HepG2 (cell line): ENCODE data around the gene TSTD2. TPM values are rescaled to one million over a fixed set of nuclear protein-coding genes. Genes with fewer than 3 reads are reported as not detected.

ENCODE experiments used
- ARID2 ChIP-seq: sonication (generic); formaldehyde crosslinking; IDR thresholded peaks from 2 replicates; pipeline ENCODE4 v1.8.1; 2022; ENCODE audit warnings: mild to moderate bottlenecking, missing genetic modification reagents, borderline replicate concordance
- CEBPG ChIP-seq: IDR thresholded peaks from 2 replicates; pipeline ENCODE4 v1.6.1; 2016
- CHD4 ChIP-seq: fragments of 200-600 bp; sonication (generic); IDR thresholded peaks from 2 replicates; pipeline ENCODE4 v1.7.0; 2017; ENCODE audit warnings: mild to moderate bottlenecking, low read length, borderline replicate concordance
- CREB3 ChIP-seq: sonication (generic); formaldehyde crosslinking; IDR thresholded peaks from 2 replicates; pipeline ENCODE4 v1.5.0; 2020; ENCODE audit warnings: missing genetic modification reagents
- ELF4 ChIP-seq: sonication (generic); formaldehyde crosslinking; IDR thresholded peaks from 2 replicates; pipeline ENCODE4 v1.5.0; 2020; ENCODE audit warnings: missing genetic modification reagents, mild to moderate bottlenecking, moderate library complexity, borderline replicate concordance
- HBP1 ChIP-seq: IDR thresholded peaks from 2 replicates; pipeline ENCODE4 v1.6.1; 2016; ENCODE audit warnings: low read depth, control low read depth
- HIC2 ChIP-seq: sonication (generic); formaldehyde crosslinking; IDR thresholded peaks from 2 replicates; pipeline ENCODE4 v1.9.0; 2022; ENCODE audit warnings: low read depth, missing genetic modification reagents
- JUN ChIP-seq: sonication (generic); formaldehyde crosslinking; IDR thresholded peaks from 2 replicates; pipeline ENCODE4 v1.4.0; 2020; ENCODE audit warnings: mild to moderate bottlenecking, missing genetic modification reagents
- KDM4B ChIP-seq: sonication (generic); formaldehyde crosslinking; IDR thresholded peaks from 2 replicates; pipeline ENCODE4 v1.4.0; 2020; ENCODE audit warnings: missing genetic modification reagents
- LBX2 ChIP-seq: sonication (generic); formaldehyde crosslinking; IDR thresholded peaks from 2 replicates; pipeline ENCODE4 v1.5.0; 2020; ENCODE audit warnings: missing genetic modification reagents, mild to moderate bottlenecking, borderline replicate concordance
- MED13 ChIP-seq: sonication (generic); formaldehyde crosslinking; IDR thresholded peaks from 2 replicates; pipeline ENCODE4 v1.5.0; 2020; ENCODE audit warnings: missing genetic modification reagents
- MEIS1 ChIP-seq: sonication (generic); formaldehyde crosslinking; IDR thresholded peaks from 2 replicates; pipeline ENCODE4 v1.9.0; 2021; ENCODE audit warnings: mild to moderate bottlenecking, missing genetic modification reagents, moderate library complexity, borderline replicate concordance
- MLX ChIP-seq: IDR thresholded peaks from 2 replicates; pipeline ENCODE4 v1.6.1; 2016
- NPAS2 ChIP-seq: sonication (generic); formaldehyde crosslinking; IDR thresholded peaks from 2 replicates; pipeline ENCODE4 v1.8.0; 2022; ENCODE audit warnings: mild to moderate bottlenecking, missing genetic modification reagents, borderline replicate concordance
- TRIM24 ChIP-seq: sonication (generic); formaldehyde crosslinking; IDR thresholded peaks from 2 replicates; pipeline ENCODE4 v1.8.0; 2022; ENCODE audit warnings: mild to moderate bottlenecking, missing genetic modification reagents
- ZNF292 ChIP-seq: sonication (generic); formaldehyde crosslinking; IDR thresholded peaks from 2 replicates; pipeline ENCODE4 v1.8.1; 2022; ENCODE audit warnings: mild to moderate bottlenecking, low read depth, missing genetic modification reagents, borderline replicate concordance
- ZNF350 ChIP-seq: sonication (generic); formaldehyde crosslinking; IDR thresholded peaks from 2 replicates; pipeline ENCODE4 v1.4.0; 2020; ENCODE audit warnings: mild to moderate bottlenecking, low read depth, missing genetic modification reagents, borderline replicate concordance
- ZNF382 ChIP-seq: sonication (generic); formaldehyde crosslinking; IDR thresholded peaks from 2 replicates; pipeline ENCODE4 v1.5.0; 2020; ENCODE audit warnings: missing genetic modification reagents, mild to moderate bottlenecking, borderline replicate concordance
- ZNF432 ChIP-seq: sonication (generic); formaldehyde crosslinking; IDR thresholded peaks from 2 replicates; pipeline ENCODE4 v1.5.0; 2020; ENCODE audit warnings: missing genetic modification reagents, mild to moderate bottlenecking, borderline replicate concordance
- ZNF615 ChIP-seq: sonication (generic); formaldehyde crosslinking; IDR thresholded peaks from 2 replicates; pipeline ENCODE4 v1.5.0; 2020; ENCODE audit warnings: mild to moderate bottlenecking, missing genetic modification reagents, borderline replicate concordance
- ZNF749 ChIP-seq: sonication (generic); formaldehyde crosslinking; IDR thresholded peaks from 2 replicates; pipeline ENCODE4 v1.8.0; 2022; ENCODE audit warnings: mild to moderate bottlenecking, missing genetic modification reagents, moderate library complexity, borderline replicate concordance
- ZNF788 ChIP-seq: sonication (generic); formaldehyde crosslinking; IDR thresholded peaks from 2 replicates; pipeline ENCODE4 v1.5.0; 2020; ENCODE audit warnings: mild to moderate bottlenecking, missing genetic modification reagents, borderline replicate concordance
- ZNF792 ChIP-seq: IDR thresholded peaks from 2 replicates; pipeline ENCODE4 v1.6.1; 2016
- ZNF841 ChIP-seq: sonication (generic); formaldehyde crosslinking; IDR thresholded peaks from 2 replicates; pipeline ENCODE4 v1.8.1; 2023; ENCODE audit warnings: missing genetic modification reagents, borderline replicate concordance
- polyA plus RNA-seq, 8 experiments: library from polyadenylated mRNA; depleted of rRNA in 3 of 8; stranded (reverse) in 7 of 8; unstranded in 1 of 8; fragments of >200 nt; fragmentation: Illumina TruSeq in 4 of 8; extraction: Trizol in 4 of 8; gene quantifications; 2 replicates each; pipeline versions ENCODE4 v1.2.1 to v1.2.3, GENCODE V29; 2011 to 2016; ENCODE audit warnings: low read depth in 4 of 8, missing spikeins in 1 of 8, mixed read lengths in 1 of 8; ENCODE audit not compliant: insufficient read depth in 1 of 8
- total RNA-seq, 5 experiments: library from RNA; depleted of rRNA; stranded (reverse); fragments of >200 nt; fragmentation: Illumina TruSeq; extraction: Trizol; gene quantifications; 2 replicates each; pipeline ENCODE4 v1.2.3, GENCODE V29; 2016; ENCODE audit warnings: low read depth in 1 of 5

The TSTD2 gene
- total and polyA plus RNA-seq, 2 of the 13 experiments (the other 11 are each of a cell fraction or from before 2014, with no cell fraction given), result 16.0 to 23.1 TPM

- TF ChIP-seq ZNF432 (CRISPR knock-in tag), result no peak
- TF ChIP-seq ZNF788, result peak; percentile 75
- TF ChIP-seq CHD4, result no peak
- peak; percentile 93; the same call in 1 of the 2 replicates for TF ChIP-seq ELF4 (CRISPR knock-in tag)
- no peak for TF ChIP-seq LBX2 (CRISPR knock-in tag)
- TF ChIP-seq ZNF792 (CRISPR knock-in tag), result peak; percentile 65; the same call in 1 of the 2 replicates
- peak; percentile 82; the same call in 1 of the 2 replicates for TF ChIP-seq ZNF350 (CRISPR knock-in tag)
- no peak for TF ChIP-seq KDM4B (CRISPR knock-in tag)
- TF ChIP-seq HIC2 (CRISPR knock-in tag), result no peak
- TF ChIP-seq JUN (CRISPR knock-in tag), result peak; percentile 16
- no peak for TF ChIP-seq MED13 (CRISPR knock-in tag)
- TF ChIP-seq ARID2 (CRISPR knock-in tag), result peak; percentile 84; the same call in 1 of the 2 replicates
- peak; percentile 66; the same call in 1 of the 2 replicates for TF ChIP-seq MEIS1 (CRISPR knock-in tag)
- no peak for TF ChIP-seq ZNF292 (CRISPR knock-in tag)
- 0 out of 2 replicates have a peak, but pooled peaks have one; percentile 18 for TF ChIP-seq ZNF615
- TF ChIP-seq TRIM24 (CRISPR knock-in tag), result no peak
- no peak; the same call in 1 of the 2 replicates for TF ChIP-seq CREB3
- TF ChIP-seq ZNF841, result no peak; the same call in 1 of the 2 replicates
- TF ChIP-seq MLX (CRISPR knock-in tag), result no peak
- TF ChIP-seq HBP1 (CRISPR knock-in tag), result peak; percentile 30; the same call in 1 of the 2 replicates
- no peak for TF ChIP-seq NPAS2 (CRISPR knock-in tag)
- TF ChIP-seq ZNF749 (CRISPR knock-in tag), result 0 out of 2 replicates have a peak, but pooled peaks have one; percentile 53
- TF ChIP-seq ZNF382 (CRISPR knock-in tag), result no peak
- TF ChIP-seq CEBPG (CRISPR knock-in tag), result peak; percentile 6; the same call in 1 of the 2 replicates
These were observed at the start of gene TSTD2, which contains the start of gene NCBP1 (continued) for GRCh38 chr9:97632985-97633858.
